WTC11 (cell line): Measurements from ENCODE around the gene MAMDC2. TPM values are rescaled to one million over a fixed set of nuclear protein-coding genes. Genes with fewer than 3 reads are reported as not detected.

ENCODE experiments used
- ATAC-seq: fragments of 200-7000 bp; cut with Tn5 transposase; 2 replicates; pipeline ENCODE4 v1.10.0; 2021; ENCODE audit warnings: mild to moderate bottlenecking, moderate library complexity
- CTCF ChIA-PET: fragments of 300-600 bp; sonication (Branson Sonifier 250); formaldehyde crosslinking; loops from one replicate; lab custom pipeline; 2021; ENCODE audit warnings: antibody characterized with exemption; lab: Charles Lee
- POLR2A ChIA-PET: fragments of 350-600 bp; sonication (Branson Sonifier 250); formaldehyde crosslinking; loops from one replicate; lab custom pipeline; 2021; ENCODE audit warnings: antibody characterized with exemption; lab: Charles Lee
- DNase-seq: peaks from one replicate; pipeline ENCODE4 v3.0.0; 2021; ENCODE audit warnings: low spot score
- H3K27ac Mint-ChIP-seq: 2 replicates; pipeline ENCODE4 v1.8.0; 2021; ENCODE audit warnings: mixed read lengths
- H3K27me3 Mint-ChIP-seq: 2 replicates; pipeline ENCODE4 v1.8.0; 2021; ENCODE audit warnings: low read depth, mild to moderate bottlenecking, moderate library complexity, mixed read lengths
- H3K36me3 Mint-ChIP-seq: 2 replicates; pipeline ENCODE4 v1.8.0; 2021; ENCODE audit warnings: mixed read lengths
- H3K4me1 Mint-ChIP-seq: 2 replicates; pipeline ENCODE4 v1.8.0; 2022; ENCODE audit warnings: mixed read lengths
- H3K4me3 Mint-ChIP-seq: 2 replicates; pipeline ENCODE4 v1.8.0; 2021; ENCODE audit warnings: mild to moderate bottlenecking, moderate library complexity, mixed read lengths
- H3K9me3 Mint-ChIP-seq: 2 replicates; pipeline ENCODE4 v1.8.0; 2021; ENCODE audit warnings: mixed read lengths
- CREB1 ChIP-seq: sonication (generic); formaldehyde crosslinking; IDR thresholded peaks from 2 replicates; pipeline ENCODE4 v1.8.0; 2023; ENCODE audit warnings: mild to moderate bottlenecking, missing genetic modification reagents
- CREM ChIP-seq: sonication (generic); formaldehyde crosslinking; IDR thresholded peaks from 2 replicates; pipeline ENCODE4 v1.8.1; 2022; ENCODE audit warnings: mild to moderate bottlenecking, missing genetic modification reagents, moderate library complexity
- HMGA2 ChIP-seq: fragments of 250-450 bp; sonication (Bioruptor Pico); IDR thresholded peaks from 2 replicates; pipeline ENCODE4 v1.4.0; 2021; ENCODE audit warnings: mild to moderate bottlenecking, moderate library complexity
- JAZF1 ChIP-seq: fragments of 250-450 bp; sonication (Bioruptor Pico); IDR thresholded peaks from 2 replicates; pipeline ENCODE4 v1.9.0; 2021; ENCODE audit warnings: moderate library complexity, mild to moderate bottlenecking, inconsistent platforms
- ZNF317 ChIP-seq: sonication (generic); formaldehyde crosslinking; IDR thresholded peaks from 2 replicates; pipeline ENCODE4 v1.8.1; 2023; ENCODE audit warnings: low read depth, mild to moderate bottlenecking, moderate library complexity, missing genetic modification reagents, borderline replicate concordance
- ZNF671 ChIP-seq: fragments of 250-450 bp; sonication (Bioruptor Pico); IDR thresholded peaks from 2 replicates; pipeline ENCODE4 v1.8.0; 2021; ENCODE audit warnings: mild to moderate bottlenecking
- total RNA-seq: library from RNA; stranded (reverse); gene quantifications from 3 replicates; pipeline ENCODE4 v1.2.3, GENCODE V29; 2021
- TF ChIP-seq, protein P1 (sequence below): sonication (generic); formaldehyde crosslinking; IDR thresholded peaks from 2 replicates; pipeline ENCODE4 v1.8.1; 2023; ENCODE audit warnings: mild to moderate bottlenecking, missing genetic modification reagents
- TF ChIP-seq, protein P2 (sequence below): sonication (generic); formaldehyde crosslinking; IDR thresholded peaks from 2 replicates; pipeline ENCODE4 v1.8.1; 2023; ENCODE audit warnings: mild to moderate bottlenecking, missing genetic modification reagents, borderline replicate concordance
- TF ChIP-seq, protein P3 (sequence below): sonication (generic); formaldehyde crosslinking; IDR thresholded peaks from 2 replicates; pipeline ENCODE4 v1.8.0; 2023; ENCODE audit warnings: missing genetic modification reagents, mild to moderate bottlenecking, borderline replicate concordance
- TF ChIP-seq, protein P4 (sequence below): fragments of 250-450 bp; sonication (Bioruptor Pico); IDR thresholded peaks from 2 replicates; pipeline ENCODE4 v1.9.0; 2021; ENCODE audit warnings: mild to moderate bottlenecking
- TF ChIP-seq, protein P5 (sequence below): fragments of 250-450 bp; sonication (Bioruptor Pico); IDR thresholded peaks from 2 replicates; pipeline ENCODE4 v1.9.0; 2021; ENCODE audit warnings: mild to moderate bottlenecking

The MAMDC2 gene
- total RNA-seq, 1 experiment from 2014 or later: 6.0 TPM

DNA sequence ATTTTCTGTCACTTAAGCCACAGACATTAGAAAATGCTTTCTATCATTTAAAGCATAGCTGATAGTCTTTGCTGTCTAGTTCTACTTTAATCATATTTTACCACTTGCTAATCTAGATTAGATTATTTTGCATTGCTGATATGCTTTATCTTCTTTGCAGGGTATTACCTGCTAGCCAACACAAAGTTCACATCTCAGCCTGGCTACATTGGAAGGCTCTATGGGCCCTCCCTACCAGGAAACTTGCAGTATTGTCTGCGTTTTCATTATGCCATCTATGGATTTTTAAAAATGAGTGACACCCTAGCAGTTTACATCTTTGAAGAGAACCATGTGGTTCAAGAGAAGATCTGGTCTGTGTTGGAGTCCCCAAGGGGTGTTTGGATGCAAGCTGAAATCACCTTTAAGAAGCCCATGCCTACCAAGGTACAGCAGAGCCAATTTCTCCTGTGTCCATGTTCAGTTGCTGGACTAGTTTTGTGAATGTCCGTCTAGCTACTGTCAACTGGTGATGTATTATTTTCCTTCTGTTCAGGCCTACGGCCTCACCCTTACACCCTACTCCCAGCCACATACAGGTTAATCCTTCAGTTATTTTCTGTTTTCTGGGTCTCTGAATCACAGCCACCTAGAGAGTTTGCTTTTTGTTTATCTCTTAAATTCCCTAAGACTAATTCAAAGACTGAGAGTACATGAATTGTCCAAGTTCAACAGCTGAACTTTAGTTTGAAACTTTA lies 99.9 kb downstream of the MAMDC2 start:
- POLR2A ChIA-PET: no interaction called here
- Mint-ChIP-seq H3K4me1 (no peaks in the 10 kb centered on the region), H3K36me3 (no peaks in the 10 kb centered on the region), H3K9me3 (no peaks in the 10 kb centered on the region), H3K27ac (no peak overlapping the region)
- ATAC-seq: no peak
- no peak for DNase-seq
- CTCF ChIA-PET: interaction anchor here (1.1 kb wide), 1 partner anchor 30 kb away, joined by 3 read pairs; no protein-coding TSS in a partner anchor
- TF ChIP-seq CREB1 (CRISPR knock-in tag) (no peak), ZNF317 (no peak), CREM (CRISPR knock-in tag) (no peak), JAZF1 (no peak), HMGA2 (CRISPR knock-in tag) (no peak)
- TF ChIP-seq, protein P1, sequence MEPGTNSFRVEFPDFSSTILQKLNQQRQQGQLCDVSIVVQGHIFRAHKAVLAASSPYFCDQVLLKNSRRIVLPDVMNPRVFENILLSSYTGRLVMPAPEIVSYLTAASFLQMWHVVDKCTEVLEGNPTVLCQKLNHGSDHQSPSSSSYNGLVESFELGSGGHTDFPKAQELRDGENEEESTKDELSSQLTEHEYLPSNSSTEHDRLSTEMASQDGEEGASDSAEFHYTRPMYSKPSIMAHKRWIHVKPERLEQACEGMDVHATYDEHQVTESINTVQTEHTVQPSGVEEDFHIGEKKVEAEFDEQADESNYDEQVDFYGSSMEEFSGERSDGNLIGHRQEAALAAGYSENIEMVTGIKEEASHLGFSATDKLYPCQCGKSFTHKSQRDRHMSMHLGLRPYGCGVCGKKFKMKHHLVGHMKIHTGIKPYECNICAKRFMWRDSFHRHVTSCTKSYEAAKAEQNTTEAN (CRISPR knock-in tag): no peak
- TF ChIP-seq, protein P2, sequence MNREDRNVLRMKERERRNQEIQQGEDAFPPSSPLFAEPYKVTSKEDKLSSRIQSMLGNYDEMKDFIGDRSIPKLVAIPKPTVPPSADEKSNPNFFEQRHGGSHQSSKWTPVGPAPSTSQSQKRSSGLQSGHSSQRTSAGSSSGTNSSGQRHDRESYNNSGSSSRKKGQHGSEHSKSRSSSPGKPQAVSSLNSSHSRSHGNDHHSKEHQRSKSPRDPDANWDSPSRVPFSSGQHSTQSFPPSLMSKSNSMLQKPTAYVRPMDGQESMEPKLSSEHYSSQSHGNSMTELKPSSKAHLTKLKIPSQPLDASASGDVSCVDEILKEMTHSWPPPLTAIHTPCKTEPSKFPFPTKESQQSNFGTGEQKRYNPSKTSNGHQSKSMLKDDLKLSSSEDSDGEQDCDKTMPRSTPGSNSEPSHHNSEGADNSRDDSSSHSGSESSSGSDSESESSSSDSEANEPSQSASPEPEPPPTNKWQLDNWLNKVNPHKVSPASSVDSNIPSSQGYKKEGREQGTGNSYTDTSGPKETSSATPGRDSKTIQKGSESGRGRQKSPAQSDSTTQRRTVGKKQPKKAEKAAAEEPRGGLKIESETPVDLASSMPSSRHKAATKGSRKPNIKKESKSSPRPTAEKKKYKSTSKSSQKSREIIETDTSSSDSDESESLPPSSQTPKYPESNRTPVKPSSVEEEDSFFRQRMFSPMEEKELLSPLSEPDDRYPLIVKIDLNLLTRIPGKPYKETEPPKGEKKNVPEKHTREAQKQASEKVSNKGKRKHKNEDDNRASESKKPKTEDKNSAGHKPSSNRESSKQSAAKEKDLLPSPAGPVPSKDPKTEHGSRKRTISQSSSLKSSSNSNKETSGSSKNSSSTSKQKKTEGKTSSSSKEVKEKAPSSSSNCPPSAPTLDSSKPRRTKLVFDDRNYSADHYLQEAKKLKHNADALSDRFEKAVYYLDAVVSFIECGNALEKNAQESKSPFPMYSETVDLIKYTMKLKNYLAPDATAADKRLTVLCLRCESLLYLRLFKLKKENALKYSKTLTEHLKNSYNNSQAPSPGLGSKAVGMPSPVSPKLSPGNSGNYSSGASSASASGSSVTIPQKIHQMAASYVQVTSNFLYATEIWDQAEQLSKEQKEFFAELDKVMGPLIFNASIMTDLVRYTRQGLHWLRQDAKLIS: no peak
- TF ChIP-seq, protein P3, sequence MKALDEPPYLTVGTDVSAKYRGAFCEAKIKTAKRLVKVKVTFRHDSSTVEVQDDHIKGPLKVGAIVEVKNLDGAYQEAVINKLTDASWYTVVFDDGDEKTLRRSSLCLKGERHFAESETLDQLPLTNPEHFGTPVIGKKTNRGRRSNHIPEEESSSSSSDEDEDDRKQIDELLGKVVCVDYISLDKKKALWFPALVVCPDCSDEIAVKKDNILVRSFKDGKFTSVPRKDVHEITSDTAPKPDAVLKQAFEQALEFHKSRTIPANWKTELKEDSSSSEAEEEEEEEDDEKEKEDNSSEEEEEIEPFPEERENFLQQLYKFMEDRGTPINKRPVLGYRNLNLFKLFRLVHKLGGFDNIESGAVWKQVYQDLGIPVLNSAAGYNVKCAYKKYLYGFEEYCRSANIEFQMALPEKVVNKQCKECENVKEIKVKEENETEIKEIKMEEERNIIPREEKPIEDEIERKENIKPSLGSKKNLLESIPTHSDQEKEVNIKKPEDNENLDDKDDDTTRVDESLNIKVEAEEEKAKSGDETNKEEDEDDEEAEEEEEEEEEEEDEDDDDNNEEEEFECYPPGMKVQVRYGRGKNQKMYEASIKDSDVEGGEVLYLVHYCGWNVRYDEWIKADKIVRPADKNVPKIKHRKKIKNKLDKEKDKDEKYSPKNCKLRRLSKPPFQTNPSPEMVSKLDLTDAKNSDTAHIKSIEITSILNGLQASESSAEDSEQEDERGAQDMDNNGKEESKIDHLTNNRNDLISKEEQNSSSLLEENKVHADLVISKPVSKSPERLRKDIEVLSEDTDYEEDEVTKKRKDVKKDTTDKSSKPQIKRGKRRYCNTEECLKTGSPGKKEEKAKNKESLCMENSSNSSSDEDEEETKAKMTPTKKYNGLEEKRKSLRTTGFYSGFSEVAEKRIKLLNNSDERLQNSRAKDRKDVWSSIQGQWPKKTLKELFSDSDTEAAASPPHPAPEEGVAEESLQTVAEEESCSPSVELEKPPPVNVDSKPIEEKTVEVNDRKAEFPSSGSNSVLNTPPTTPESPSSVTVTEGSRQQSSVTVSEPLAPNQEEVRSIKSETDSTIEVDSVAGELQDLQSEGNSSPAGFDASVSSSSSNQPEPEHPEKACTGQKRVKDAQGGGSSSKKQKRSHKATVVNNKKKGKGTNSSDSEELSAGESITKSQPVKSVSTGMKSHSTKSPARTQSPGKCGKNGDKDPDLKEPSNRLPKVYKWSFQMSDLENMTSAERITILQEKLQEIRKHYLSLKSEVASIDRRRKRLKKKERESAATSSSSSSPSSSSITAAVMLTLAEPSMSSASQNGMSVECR (CRISPR knock-in tag): no peak
- TF ChIP-seq, all 79 proteins: peak for 0
- Mint-ChIP-seq H3K4me3 (no peak overlapping the region), H3K27me3 (no peaks in the 10 kb centered on the region)

DNA sequence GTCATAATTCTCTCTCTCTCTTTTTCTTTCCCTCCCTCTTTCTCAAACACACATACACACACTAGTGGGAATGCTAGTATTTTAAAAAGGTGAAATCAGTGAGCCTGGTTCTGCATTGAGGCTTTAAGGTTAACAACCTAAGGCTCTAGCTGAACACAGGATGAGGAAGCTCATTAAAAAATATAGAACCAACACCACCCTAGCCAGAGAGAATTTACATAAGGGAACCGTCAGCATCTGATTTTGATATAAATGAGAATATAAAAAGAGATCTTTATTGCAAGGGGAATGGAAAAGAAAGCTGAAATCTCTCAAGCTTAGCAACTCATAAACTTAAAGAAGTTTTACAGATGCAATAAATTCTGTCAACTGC lies 100.5 kb downstream of the MAMDC2 start:
- Mint-ChIP-seq H3K9me3 (no peaks in the 10 kb centered on the region), H3K27me3 (no peaks in the 10 kb centered on the region), H3K4me1 (no peaks in the 10 kb centered on the region), H3K27ac (no peak overlapping the region), H3K4me3 (no peak overlapping the region), H3K36me3 (no peaks in the 10 kb centered on the region)
- CTCF ChIA-PET: no interaction called here
- TF ChIP-seq, protein P4, sequence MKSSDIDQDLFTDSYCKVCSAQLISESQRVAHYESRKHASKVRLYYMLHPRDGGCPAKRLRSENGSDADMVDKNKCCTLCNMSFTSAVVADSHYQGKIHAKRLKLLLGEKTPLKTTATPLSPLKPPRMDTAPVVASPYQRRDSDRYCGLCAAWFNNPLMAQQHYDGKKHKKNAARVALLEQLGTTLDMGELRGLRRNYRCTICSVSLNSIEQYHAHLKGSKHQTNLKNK (CRISPR knock-in tag): no peak
- TF ChIP-seq, protein P5, sequence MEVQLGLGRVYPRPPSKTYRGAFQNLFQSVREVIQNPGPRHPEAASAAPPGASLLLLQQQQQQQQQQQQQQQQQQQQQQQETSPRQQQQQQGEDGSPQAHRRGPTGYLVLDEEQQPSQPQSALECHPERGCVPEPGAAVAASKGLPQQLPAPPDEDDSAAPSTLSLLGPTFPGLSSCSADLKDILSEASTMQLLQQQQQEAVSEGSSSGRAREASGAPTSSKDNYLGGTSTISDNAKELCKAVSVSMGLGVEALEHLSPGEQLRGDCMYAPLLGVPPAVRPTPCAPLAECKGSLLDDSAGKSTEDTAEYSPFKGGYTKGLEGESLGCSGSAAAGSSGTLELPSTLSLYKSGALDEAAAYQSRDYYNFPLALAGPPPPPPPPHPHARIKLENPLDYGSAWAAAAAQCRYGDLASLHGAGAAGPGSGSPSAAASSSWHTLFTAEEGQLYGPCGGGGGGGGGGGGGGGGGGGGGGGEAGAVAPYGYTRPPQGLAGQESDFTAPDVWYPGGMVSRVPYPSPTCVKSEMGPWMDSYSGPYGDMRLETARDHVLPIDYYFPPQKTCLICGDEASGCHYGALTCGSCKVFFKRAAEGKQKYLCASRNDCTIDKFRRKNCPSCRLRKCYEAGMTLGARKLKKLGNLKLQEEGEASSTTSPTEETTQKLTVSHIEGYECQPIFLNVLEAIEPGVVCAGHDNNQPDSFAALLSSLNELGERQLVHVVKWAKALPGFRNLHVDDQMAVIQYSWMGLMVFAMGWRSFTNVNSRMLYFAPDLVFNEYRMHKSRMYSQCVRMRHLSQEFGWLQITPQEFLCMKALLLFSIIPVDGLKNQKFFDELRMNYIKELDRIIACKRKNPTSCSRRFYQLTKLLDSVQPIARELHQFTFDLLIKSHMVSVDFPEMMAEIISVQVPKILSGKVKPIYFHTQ (CRISPR knock-in tag): no peak
- TF ChIP-seq ZNF671 (CRISPR knock-in tag): no peak
- DNase-seq (no peak), ATAC-seq (no peak)
- POLR2A ChIA-PET: no interaction called here
